ENCODE results near the gene CDH23.

The CDH23 gene

GRCh38 chr10:71442859-71443570, 46.3 kb downstream of the CDH23 start:
- DNase-seq: no peak

GRCh38 chr10:71443676-71444075, 47.0 kb downstream of the CDH23 start:
- no peak for DNase-seq

- no peak for DNase-seq
These were observed 47.7 kb downstream of the CDH23 start for GRCh38 chr10:71444284-71445054.

- DNase-seq: no peak
These were observed 51.0 kb downstream of the CDH23 start for GRCh38 chr10:71447676-71448075.

- no peak for DNase-seq
These were observed 51.4 kb downstream of the CDH23 start for GRCh38 chr10:71448146-71448545.

GRCh38 chr10:71449026-71449425, 52.3 kb downstream of the CDH23 start:
- DNase-seq: no peak

- DNase-seq: no peak
These were observed 55.0 kb downstream of the CDH23 start for GRCh38 chr10:71451754-71452153.

GRCh38 chr10:71453186-71453585, 56.5 kb downstream of the CDH23 start:
- no peak for DNase-seq

- no peak for DNase-seq
These were observed 57.6 kb downstream of the CDH23 start for GRCh38 chr10:71454347-71454746.

- DNase-seq: no peak
These were observed 58.3 kb downstream of the CDH23 start for GRCh38 chr10:71455035-71455434.

- no peak for DNase-seq
These were observed 59.9 kb downstream of the CDH23 start for GRCh38 chr10:71456631-71457030.

GRCh38 chr10:71457908-71458307, 61.2 kb downstream of the CDH23 start:
- no peak for DNase-seq

- no peak for DNase-seq
These were observed 61.7 kb downstream of the CDH23 start for GRCh38 chr10:71458387-71458786.

- DNase-seq: no peak
These were observed 62.8 kb downstream of the CDH23 start for GRCh38 chr10:71459513-71459912.

- DNase-seq: no peak
These were observed 63.9 kb downstream of the CDH23 start for GRCh38 chr10:71460615-71461014.

- DNase-seq: no peak
These were observed 64.7 kb downstream of the CDH23 start for GRCh38 chr10:71461457-71461856.

- no peak for DNase-seq
These were observed 65.6 kb downstream of the CDH23 start for GRCh38 chr10:71462062-71462935.

GRCh38 chr10:71463111-71463510, 66.4 kb downstream of the CDH23 start:
- DNase-seq: no peak

- DNase-seq: no peak
These were observed 69.0 kb downstream of the CDH23 start for GRCh38 chr10:71465551-71466252.

- no peak for DNase-seq
These were observed 69.6 kb downstream of the CDH23 start for GRCh38 chr10:71466330-71466729.

GRCh38 chr10:71467161-71467560, 70.4 kb downstream of the CDH23 start:
- DNase-seq: no peak

- DNase-seq: no peak
These were observed 71.0 kb downstream of the CDH23 start for GRCh38 chr10:71467569-71468362.
